ENCODE measurements around the gene GPR149. TPM values are rescaled to one million over a fixed set of nuclear protein-coding genes. Genes with fewer than 3 reads are reported as not detected.

The GPR149 gene
- total RNA-seq, 1 experiment from 2014 or later, result not detected

DNA sequence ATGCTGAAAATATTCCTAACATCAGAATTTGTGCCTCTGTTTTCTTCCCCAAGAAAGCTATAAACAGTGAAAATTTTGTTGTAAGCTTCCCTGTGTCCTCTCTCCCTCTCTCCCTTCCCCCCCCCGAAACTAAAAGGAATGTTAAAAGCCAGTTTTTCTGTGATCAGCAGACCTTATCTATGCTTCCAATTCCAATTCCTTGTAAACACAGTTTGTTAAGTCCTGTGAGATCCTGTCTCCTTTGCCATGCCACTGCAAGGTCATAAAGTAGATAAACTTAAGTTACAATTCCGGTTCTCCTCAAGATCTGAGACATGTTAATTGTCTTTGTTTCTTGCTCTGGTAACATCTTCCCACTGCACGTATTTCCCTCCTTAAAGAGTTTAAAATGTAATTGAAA is 62.8 kb downstream of the GPR149 start:
- ChIA-PET CTCF (no interaction called here), POLR2A (no interaction called here)
- no peaks in the 10 kb centered on the region for H3K36me3 ChIP-seq (ENCODE audit: control insufficient read depth, insufficient read depth, low read length)
- Mint-ChIP-seq H3K9me3 (ENCODE audit: unreplicated experiment) (peaks cover 13% of the 10 kb centered on the region), H3K4me3 (ENCODE audit: unreplicated experiment) (peak overlapping the region; percentile 17), H3K4me1 (ENCODE audit: low read depth, unreplicated experiment) (peaks cover 36% of the 10 kb centered on the region), H3K27me3 (ENCODE audit: insufficient read depth, unreplicated experiment) (no peaks in the 10 kb centered on the region), H3K36me3 (ENCODE audit: insufficient read depth, unreplicated experiment) (peaks cover 11% of the 10 kb centered on the region), H3K27ac (ENCODE audit: unreplicated experiment) (peak overlapping the region; percentile 72)
- H3K4me1 ChIP-seq, result peaks cover 22% of the 10 kb centered on the region
- no peak overlapping the region for H3K4me3 ChIP-seq (ENCODE audit: low read depth, low read length)
- H3K9me3 ChIP-seq, result peaks cover 25% of the 10 kb centered on the region
- intact Hi-C loops (cut with micrococcal nuclease; ENCODE audit: unreplicated experiment), result loop anchor here (1.0 kb wide), 1 partner anchor 23 kb away; no protein-coding TSS in a partner anchor
- TF ChIP-seq, protein P1, sequence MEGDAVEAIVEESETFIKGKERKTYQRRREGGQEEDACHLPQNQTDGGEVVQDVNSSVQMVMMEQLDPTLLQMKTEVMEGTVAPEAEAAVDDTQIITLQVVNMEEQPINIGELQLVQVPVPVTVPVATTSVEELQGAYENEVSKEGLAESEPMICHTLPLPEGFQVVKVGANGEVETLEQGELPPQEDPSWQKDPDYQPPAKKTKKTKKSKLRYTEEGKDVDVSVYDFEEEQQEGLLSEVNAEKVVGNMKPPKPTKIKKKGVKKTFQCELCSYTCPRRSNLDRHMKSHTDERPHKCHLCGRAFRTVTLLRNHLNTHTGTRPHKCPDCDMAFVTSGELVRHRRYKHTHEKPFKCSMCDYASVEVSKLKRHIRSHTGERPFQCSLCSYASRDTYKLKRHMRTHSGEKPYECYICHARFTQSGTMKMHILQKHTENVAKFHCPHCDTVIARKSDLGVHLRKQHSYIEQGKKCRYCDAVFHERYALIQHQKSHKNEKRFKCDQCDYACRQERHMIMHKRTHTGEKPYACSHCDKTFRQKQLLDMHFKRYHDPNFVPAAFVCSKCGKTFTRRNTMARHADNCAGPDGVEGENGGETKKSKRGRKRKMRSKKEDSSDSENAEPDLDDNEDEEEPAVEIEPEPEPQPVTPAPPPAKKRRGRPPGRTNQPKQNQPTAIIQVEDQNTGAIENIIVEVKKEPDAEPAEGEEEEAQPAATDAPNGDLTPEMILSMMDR (IDR thresholded peaks at IDR 0.05; ENCODE audit: insufficient read depth in 1 of 2, low read depth in 1 of 2, low read length in 1 of 2, severe bottlenecking in 1 of 2, unreplicated experiment in 1 of 2), result no peak
- no peaks in the 10 kb centered on the region for H3K27me3 ChIP-seq (replicated peaks; ENCODE audit: control insufficient read depth, insufficient read depth, low read length)
- peak; percentile 43 for DNase-seq
- BruUV-seq (replicated peaks), result no TSS peak

DNA sequence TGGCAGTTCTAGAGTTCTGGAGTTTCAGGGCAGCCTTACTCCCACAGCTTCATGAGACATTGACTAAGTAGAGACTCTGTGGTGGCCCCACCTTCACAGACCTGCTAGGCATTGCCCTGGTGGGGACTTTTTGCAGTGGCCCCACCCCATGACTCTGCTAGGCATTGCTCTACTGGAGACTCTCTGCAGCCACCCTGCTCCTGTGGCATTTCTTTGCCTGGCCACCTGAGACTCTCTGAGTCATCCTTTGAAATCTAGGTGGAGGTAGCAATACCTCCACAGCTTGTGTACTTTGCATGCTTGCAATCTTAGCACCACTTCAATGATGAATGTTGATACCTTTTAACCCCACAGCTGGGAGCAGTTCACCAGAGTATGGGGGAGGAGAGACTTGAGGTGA is 65.1 kb downstream of the GPR149 start:
- no peak for DNase-seq
- no peaks in the 10 kb centered on the region for H3K36me3 ChIP-seq (ENCODE audit: control insufficient read depth, insufficient read depth, low read length)
- peaks cover 25% of the 10 kb centered on the region for H3K9me3 ChIP-seq
- intact Hi-C loops (cut with micrococcal nuclease; ENCODE audit: unreplicated experiment), result no loop called here
- H3K9me3 Mint-ChIP-seq (ENCODE audit: unreplicated experiment), result peaks cover 13% of the 10 kb centered on the region
- peaks cover 22% of the 10 kb centered on the region for H3K4me1 ChIP-seq
- H3K4me3 ChIP-seq (ENCODE audit: low read depth, low read length), result no peak overlapping the region
- H3K4me3 Mint-ChIP-seq (ENCODE audit: unreplicated experiment), result no peak overlapping the region
- H3K27me3 ChIP-seq (replicated peaks; ENCODE audit: control insufficient read depth, insufficient read depth, low read length), result no peaks in the 10 kb centered on the region
- ChIA-PET CTCF (no interaction called here), POLR2A (no interaction called here)
- no peak overlapping the region for H3K27ac Mint-ChIP-seq (ENCODE audit: unreplicated experiment)
- TF ChIP-seq, protein P1 (IDR thresholded peaks at IDR 0.05; ENCODE audit: insufficient read depth in 1 of 2, low read depth in 1 of 2, low read length in 1 of 2, severe bottlenecking in 1 of 2, unreplicated experiment in 1 of 2), result no peak
- peaks cover 36% of the 10 kb centered on the region for H3K4me1 Mint-ChIP-seq (ENCODE audit: low read depth, unreplicated experiment)
- H3K27me3 Mint-ChIP-seq (ENCODE audit: insufficient read depth, unreplicated experiment), result no peaks in the 10 kb centered on the region
- no TSS peak for BruUV-seq (replicated peaks)
- peaks cover 10% of the 10 kb centered on the region for H3K36me3 Mint-ChIP-seq (ENCODE audit: insufficient read depth, unreplicated experiment)

DNA sequence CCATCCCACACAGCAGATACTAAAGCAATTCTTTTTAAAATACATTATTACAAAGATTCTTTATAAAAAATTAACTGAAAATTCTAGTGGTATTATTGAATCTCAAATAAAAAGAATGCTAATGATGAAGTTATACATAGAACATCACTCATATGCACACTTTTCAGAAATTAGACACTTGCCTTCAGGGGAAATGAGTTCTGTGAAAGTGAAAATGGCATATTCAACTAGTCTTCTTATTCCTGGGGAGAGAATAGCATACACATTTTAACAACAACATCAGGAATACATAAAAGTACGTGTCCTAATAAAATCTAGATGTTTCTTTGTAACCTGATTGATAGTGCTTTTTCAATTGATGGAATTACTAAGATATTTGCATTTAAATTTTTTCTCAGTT is 68.9 kb downstream of the GPR149 start:
- Histone ChIP-seq H3K4me1 (peaks cover 7% of the 10 kb centered on the region), H3K27me3 (replicated peaks; ENCODE audit: control insufficient read depth, insufficient read depth, low read length) (no peaks in the 10 kb centered on the region), H3K36me3 (ENCODE audit: control insufficient read depth, insufficient read depth, low read length) (no peaks in the 10 kb centered on the region), H3K4me3 (ENCODE audit: low read depth, low read length) (no peak overlapping the region), H3K9me3 (peaks cover 22% of the 10 kb centered on the region)
- no peak overlapping the region for H3K27ac Mint-ChIP-seq (ENCODE audit: unreplicated experiment)
- peaks cover 12% of the 10 kb centered on the region for H3K9me3 Mint-ChIP-seq (ENCODE audit: unreplicated experiment)
- TF ChIP-seq, protein P1 (IDR thresholded peaks at IDR 0.05; ENCODE audit: insufficient read depth in 1 of 2, low read depth in 1 of 2, low read length in 1 of 2, severe bottlenecking in 1 of 2, unreplicated experiment in 1 of 2), result no peak
- ChIA-PET CTCF (no interaction called here), POLR2A (no interaction called here)
- DNase-seq, result no peak
- peaks cover 14% of the 10 kb centered on the region for H3K4me1 Mint-ChIP-seq (ENCODE audit: low read depth, unreplicated experiment)
- H3K4me3 Mint-ChIP-seq (ENCODE audit: unreplicated experiment), result no peak overlapping the region
- peaks cover 5% of the 10 kb centered on the region for H3K36me3 Mint-ChIP-seq (ENCODE audit: insufficient read depth, unreplicated experiment)
- no TSS peak for BruUV-seq (replicated peaks)
- H3K27me3 Mint-ChIP-seq (ENCODE audit: insufficient read depth, unreplicated experiment), result no peaks in the 10 kb centered on the region
- intact Hi-C loops (cut with micrococcal nuclease; ENCODE audit: unreplicated experiment), result no loop called here

Data from Caco-2 (cell line).